Measurements from ENCODE around the gene TRIM65. TPM values are rescaled to one million over a fixed set of nuclear protein-coding genes. Genes with fewer than 3 reads are reported as not detected.

The TRIM65 gene
- total and polyA plus RNA-seq, 2 of the 13 experiments (the other 11 are each of a cell fraction or from before 2014, with no cell fraction given) = 10.3 to 22.4 TPM

GRCh38 chr17:75892556-75893224, 4.1 kb downstream of the TRIM65 start (continued):
- TF ChIP-seq SRSF4 (IDR thresholded peaks at IDR 0.05; ENCODE audit: low read depth, low read length, poor library complexity, severe bottlenecking) (no peak), ZNF691 (CRISPR knock-in tag; IDR thresholded peaks at IDR 0.05; ENCODE audit: borderline replicate concordance, low read depth) (no peak), SRF (IDR thresholded peaks at IDR 0.05; ENCODE audit: low read depth, low read length) (no peak), HINFP (CRISPR knock-in tag; IDR thresholded peaks at IDR 0.05; ENCODE audit: low read depth) (no peak; the same call in 1 of the 2 replicates), ZNF891 (CRISPR knock-in tag; IDR thresholded peaks at IDR 0.05) (no peak), ZNF354B (CRISPR knock-in tag; IDR thresholded peaks at IDR 0.05) (peak; percentile 93; the same call in 1 of the 2 replicates), CSRNP2 (CRISPR knock-in tag; conservative IDR thresholded peaks at IDR 0.05; ENCODE audit: low read depth) (no peak), SOX6 (IDR thresholded peaks at IDR 0.05) (no peak), SOX6 (CRISPR knock-in tag; IDR thresholded peaks at IDR 0.05) (peak; percentile 17; the same call in 1 of the 2 replicates), KLF15 (CRISPR knock-in tag; IDR thresholded peaks at IDR 0.05; ENCODE audit: borderline replicate concordance) (no peak), KLF16 (CRISPR knock-in tag; IDR thresholded peaks at IDR 0.05) (peak in 1 of 2 experiments; percentile 46; a peak in 1 of 4 replicates), ZNF800 (CRISPR knock-in tag; IDR thresholded peaks at IDR 0.05) (peak; percentile 38; the same call in 1 of the 2 replicates), TBP (CRISPR knock-in tag; IDR thresholded peaks at IDR 0.05) (no peak), ZSCAN22 (CRISPR knock-in tag; IDR thresholded peaks at IDR 0.05) (0 out of 2 replicates have a peak, but pooled peaks have one; percentile 73), ZNF225 (CRISPR knock-in tag; IDR thresholded peaks at IDR 0.05) (peak; percentile 41; the same call in 1 of the 2 replicates), GATAD2A (CRISPR knock-in tag; IDR thresholded peaks at IDR 0.05) (peak; percentile 39; the same call in 1 of the 2 replicates), ZNF883 (CRISPR knock-in tag; IDR thresholded peaks at IDR 0.05; ENCODE audit: not compliant biosample characterization) (peak; percentile 60), TOE1 (CRISPR knock-in tag; IDR thresholded peaks at IDR 0.05) (no peak), ZNF230 (CRISPR knock-in tag; IDR thresholded peaks at IDR 0.05) (0 out of 2 replicates have a peak, but pooled peaks have one; percentile 75), SKI (IDR thresholded peaks at IDR 0.05; ENCODE audit: partially characterized antibody) (no peak), NR2F6 (IDR thresholded peaks at IDR 0.05) (no peak), NR2F6 (CRISPR knock-in tag; IDR thresholded peaks at IDR 0.05) (peak; percentile 60; the same call in 1 of the 2 replicates), ZNF639 (CRISPR knock-in tag; conservative IDR thresholded peaks at IDR 0.05) (0 out of 2 replicates have a peak, but pooled peaks have one; percentile 33), PPARG (CRISPR knock-in tag; conservative IDR thresholded peaks at IDR 0.05) (peak; percentile 47; the same call in 1 of the 2 replicates)

Data from HepG2 (cell line).